Fibroblast of lung (primary cell): ENCODE results near the gene LRRC10. TPM values are rescaled to one million over a fixed set of nuclear protein-coding genes. Genes with fewer than 3 reads are reported as not detected.

Experiments used
- DNase-seq, 2 donors: peaks; one replicate each; pipeline versions ENCODE4 v3.0.0 to v3.0.0-alpha.2; 2010; ENCODE audit warnings: low read depth in 2 of 2
- H2AFZ ChIP-seq: 2 replicates; pipeline ENCODE4 v1.5.1; 2012; ENCODE audit warnings: low read length, control low read depth, inconsistent platforms
- H3K27ac ChIP-seq: 2 replicates; pipeline ENCODE4 v1.5.1; 2011; ENCODE audit warnings: low read length, control low read depth; ENCODE audit not compliant: insufficient read depth
- H3K27me3 ChIP-seq: 2 replicates; pipeline ENCODE4 v1.5.1; 2011; ENCODE audit warnings: mild to moderate bottlenecking, low read length; ENCODE audit not compliant: control insufficient read depth, insufficient read depth
- H3K36me3 ChIP-seq: 2 replicates; pipeline ENCODE4 v1.5.1; 2011; ENCODE audit warnings: low read length; ENCODE audit not compliant: control insufficient read depth, insufficient read depth
- H3K4me1 ChIP-seq: 2 replicates; pipeline ENCODE4 v1.5.1; 2011; ENCODE audit warnings: low read length; ENCODE audit not compliant: control insufficient read depth, insufficient read depth; ENCODE audit errors: extremely low read depth
- H3K4me2 ChIP-seq: 2 replicates; pipeline ENCODE4 v1.5.1; 2011; ENCODE audit warnings: low read length, control low read depth; ENCODE audit not compliant: insufficient read depth; ENCODE audit errors: extremely low read depth
- H3K4me3 ChIP-seq, 4 experiments: fragments of 200-600 bp in 1 of 4; sonication (generic) in 1 of 4; replicated peaks in 1 of 4; 2 replicates each; pipeline ENCODE4 v1.5.1; 2011 to 2016; ENCODE audit warnings: low read length in 4 of 4, low read depth in 3 of 4, mild to moderate bottlenecking in 3 of 4, control low read depth in 2 of 4, inconsistent platforms in 1 of 4, mixed read lengths in 1 of 4; ENCODE audit not compliant: insufficient read depth in 1 of 4; ENCODE audit errors: control extremely low read depth in 1 of 4
- H3K79me2 ChIP-seq: 2 replicates; pipeline ENCODE4 v1.5.1; 2012; ENCODE audit warnings: mild to moderate bottlenecking, low read length, inconsistent platforms; ENCODE audit not compliant: control insufficient read depth, insufficient read depth
- H3K9ac ChIP-seq: 2 replicates; pipeline ENCODE4 v1.5.1; 2011; ENCODE audit warnings: mild to moderate bottlenecking, low read length, control low read depth; ENCODE audit not compliant: insufficient read depth
- H3K9me3 ChIP-seq: 2 replicates; pipeline ENCODE4 v1.5.1; 2012; ENCODE audit warnings: low read depth, low read length; ENCODE audit not compliant: control insufficient read depth, insufficient read depth
- H4K20me1 ChIP-seq: 2 replicates; pipeline ENCODE4 v1.5.1; 2011; ENCODE audit warnings: low read length; ENCODE audit not compliant: control insufficient read depth, insufficient read depth; ENCODE audit errors: extremely low read depth
- CTCF ChIP-seq, 2 donors: IDR thresholded peaks in 1 of 2; conservative IDR thresholded peaks in 1 of 2; 1 replicate in 1 of 2; 2 replicates in 1 of 2; pipeline ENCODE4 v1.5.1; 2011 to 2012; ENCODE audit warnings: low read length in 2 of 2, control low read depth in 1 of 2, inconsistent platforms in 1 of 2, low read depth in 1 of 2, mild to moderate bottlenecking in 1 of 2
- EZH2 ChIP-seq: IDR thresholded peaks from 2 replicates; pipeline ENCODE4 v1.5.1; 2012; ENCODE audit warnings: low read length, control low read depth, mild to moderate bottlenecking; ENCODE audit errors: missing control alignments
- polyA plus RNA-seq, 2 donors: library from polyadenylated mRNA; depleted of rRNA in 1 of 2; stranded (reverse) in 1 of 2; unstranded in 1 of 2; fragments of >200 nt; gene quantifications; 2 replicates each; pipeline ENCODE4 v1.2.1, GENCODE V29; 2011 to 2012; ENCODE audit warnings: missing spikeins in 1 of 2
- total RNA-seq: library from RNA; depleted of rRNA; stranded (reverse); fragments of >200 nt; gene quantifications from 2 replicates; pipeline ENCODE4 v1.2.1, GENCODE V29; 2014

LRRC10 gene
- total and polyA plus RNA-seq, 2 donors (not counting 1 experiment from before 2014, with no cell fraction given), result not detected

GRCh38 chr12:69623970-69624369 lies 13.3 kb upstream of the LRRC10 start:
- Histone ChIP-seq H4K20me1 (no peaks in the 10 kb centered on the region), H3K4me2 (no peak overlapping the region), H3K4me1 (no peaks in the 10 kb centered on the region), H3K36me3 (no peaks in the 10 kb centered on the region), H3K4me3 (no peak overlapping the region), H3K9ac (no peak overlapping the region), H3K79me2 (no peaks in the 10 kb centered on the region), H2AFZ (no peak overlapping the region), H3K9me3 (no peaks in the 10 kb centered on the region), H3K27ac (no peak overlapping the region), H3K27me3 (peaks cover 9% of the 10 kb centered on the region)
- no peak for DNase-seq
- TF ChIP-seq CTCF (conservative IDR thresholded peaks at IDR 0.05 in 1 of 2, IDR thresholded peaks at IDR 0.05 in 1 of 2; ENCODE audit: low read depth in 1 of 2, low read length in 2 of 2), result no peak
- TF ChIP-seq EZH2, result no peak

- no peak overlapping the region for H3K27ac ChIP-seq
- H3K9me3 ChIP-seq, result no peaks in the 10 kb centered on the region
- DNase-seq, result no peak
- H3K36me3 ChIP-seq, result no peaks in the 10 kb centered on the region
- H3K4me3 ChIP-seq, result no peak overlapping the region
- no peak overlapping the region for H3K9ac ChIP-seq
- TF ChIP-seq CTCF (conservative IDR thresholded peaks at IDR 0.05 in 1 of 2, IDR thresholded peaks at IDR 0.05 in 1 of 2; ENCODE audit: low read depth in 1 of 2, low read length in 2 of 2), result no peak
- TF ChIP-seq EZH2, result no peak
- H3K79me2 ChIP-seq, result no peaks in the 10 kb centered on the region
- H3K27me3 ChIP-seq, result peaks cover 13% of the 10 kb centered on the region
- no peaks in the 10 kb centered on the region for H3K4me1 ChIP-seq
- no peaks in the 10 kb centered on the region for H4K20me1 ChIP-seq
- H2AFZ ChIP-seq, result no peak overlapping the region
- no peak overlapping the region for H3K4me2 ChIP-seq
Observed at GRCh38 chr12:69621551-69621950, 10.8 kb upstream of the LRRC10 start.

GRCh38 chr12:69620921-69621320 lies 10.2 kb upstream of the LRRC10 start:
- no peak for DNase-seq
- H2AFZ ChIP-seq, result no peak overlapping the region
- H3K9me3 ChIP-seq, result no peaks in the 10 kb centered on the region
- H3K36me3 ChIP-seq, result no peaks in the 10 kb centered on the region
- TF ChIP-seq CTCF (conservative IDR thresholded peaks at IDR 0.05 in 1 of 2, IDR thresholded peaks at IDR 0.05 in 1 of 2; ENCODE audit: low read depth in 1 of 2, low read length in 2 of 2) (no peak), EZH2 (no peak)
- H3K4me1 ChIP-seq, result no peaks in the 10 kb centered on the region
- H4K20me1 ChIP-seq, result no peaks in the 10 kb centered on the region
- H3K27ac ChIP-seq, result no peak overlapping the region
- no peak overlapping the region for H3K9ac ChIP-seq
- H3K27me3 ChIP-seq, result peaks cover 13% of the 10 kb centered on the region
- no peaks in the 10 kb centered on the region for H3K79me2 ChIP-seq
- H3K4me2 ChIP-seq, result no peak overlapping the region
- H3K4me3 ChIP-seq, result no peak overlapping the region
